Measurements from ENCODE around the gene MKX.

GRCh38 chr10:27723436-27723835 lies 22.2 kb downstream of the MKX start:
- TF ChIP-seq CTCF (IDR thresholded peaks at IDR 0.05) = no peak
- TF ChIP-seq POLR2A (IDR thresholded peaks at IDR 0.05) = no peak

Measured in lower leg skin (tissue), 3 donors.